GM19324 (cell line): Measurements from ENCODE around the gene LRRC36.

Source experiments
- ATAC-seq: cut with Tn5 transposase; IDR thresholded peaks from one replicate; pipeline ENCODE4 v1.9.1; 2021; ENCODE audit warnings: mild to moderate bottlenecking, moderate library complexity; ENCODE audit not compliant: unreplicated experiment, low FRiP score

Gene LRRC36

DNA sequence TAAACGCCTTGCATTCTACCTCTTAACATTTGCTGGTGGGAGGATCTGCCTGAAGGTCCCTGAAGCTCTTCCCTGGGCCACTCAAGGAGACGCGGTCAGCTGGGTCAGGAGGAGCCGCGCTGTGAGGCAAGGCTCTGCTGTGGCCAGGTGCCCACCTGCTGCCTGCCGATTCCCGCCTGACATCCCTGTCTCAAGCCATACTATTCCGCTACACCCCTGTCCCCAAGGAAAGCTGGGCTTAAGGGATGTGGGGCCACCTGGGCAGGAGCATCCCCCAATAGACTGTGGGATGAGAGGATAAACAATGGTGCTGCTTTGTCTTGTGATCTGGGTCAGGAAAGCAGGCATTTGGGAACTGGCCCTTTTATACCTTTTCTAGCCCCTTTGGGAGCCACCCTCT, 61.6 kb downstream of the LRRC36 start:
- ATAC-seq, result no peak

DNA sequence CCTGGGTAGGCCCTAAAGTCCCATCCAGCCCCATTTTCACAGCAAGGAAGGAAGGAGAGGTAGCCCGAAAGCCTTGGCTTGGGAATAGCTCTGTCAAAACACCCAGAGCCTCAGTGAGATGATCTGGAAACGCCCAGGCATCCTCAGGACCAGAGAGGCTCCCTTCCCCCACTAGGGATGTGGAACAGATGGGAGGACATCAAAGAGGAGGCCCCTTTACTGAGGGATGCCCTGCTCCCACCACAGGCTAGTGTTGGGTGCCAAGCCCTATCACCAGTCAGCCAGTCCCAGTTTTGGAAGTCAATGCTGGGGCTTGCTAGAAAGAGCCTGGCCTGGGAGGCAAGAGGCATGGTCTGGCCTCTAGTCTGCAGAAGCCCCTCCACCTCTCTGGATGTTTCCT, 62.0 kb downstream of the LRRC36 start:
- ATAC-seq, result no peak

DNA sequence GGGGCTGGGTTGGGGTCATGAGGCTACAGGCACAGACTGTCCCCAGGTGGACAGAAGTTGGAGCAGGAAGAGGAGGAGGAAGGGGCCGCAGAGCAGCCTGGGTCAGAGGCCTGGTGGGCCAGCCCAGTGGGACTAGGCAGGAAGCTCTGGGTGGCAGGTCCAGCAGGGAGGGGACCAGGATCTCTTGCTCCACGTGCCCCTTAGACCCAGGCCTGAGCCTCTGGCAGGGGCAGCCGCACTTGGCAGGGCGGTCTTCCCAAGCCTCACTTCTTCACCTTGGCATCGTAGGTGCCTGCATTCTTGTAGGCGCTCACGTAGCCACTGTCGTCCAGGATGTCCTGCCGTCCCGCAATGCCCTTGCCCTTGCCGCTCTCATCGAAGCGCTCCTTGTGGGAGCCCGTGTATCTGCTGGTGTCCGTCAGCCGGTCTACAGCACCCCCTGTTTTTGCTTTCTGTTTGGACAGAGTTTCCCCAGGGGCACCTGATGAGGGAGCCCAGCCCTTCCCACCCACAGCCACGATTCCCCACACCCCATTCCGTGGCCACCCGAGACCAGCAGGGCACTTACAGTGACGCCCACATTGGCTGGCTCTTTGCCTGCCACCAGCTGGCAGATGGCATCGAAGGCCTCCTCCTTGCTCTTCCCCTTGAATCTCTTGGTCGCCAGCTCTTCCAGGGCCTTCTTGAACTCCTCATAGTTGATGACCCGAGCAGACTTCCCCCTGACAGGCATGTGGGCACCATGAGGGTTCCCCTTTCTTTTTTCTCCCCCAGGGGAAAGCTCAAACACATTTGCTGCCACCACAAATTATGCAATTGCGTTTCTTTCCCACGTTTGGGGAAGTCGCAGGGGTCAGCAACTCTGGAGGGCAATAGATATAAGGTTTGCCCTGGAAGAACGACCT, 63.5 kb downstream of the LRRC36 start:
- no peak for ATAC-seq

DNA sequence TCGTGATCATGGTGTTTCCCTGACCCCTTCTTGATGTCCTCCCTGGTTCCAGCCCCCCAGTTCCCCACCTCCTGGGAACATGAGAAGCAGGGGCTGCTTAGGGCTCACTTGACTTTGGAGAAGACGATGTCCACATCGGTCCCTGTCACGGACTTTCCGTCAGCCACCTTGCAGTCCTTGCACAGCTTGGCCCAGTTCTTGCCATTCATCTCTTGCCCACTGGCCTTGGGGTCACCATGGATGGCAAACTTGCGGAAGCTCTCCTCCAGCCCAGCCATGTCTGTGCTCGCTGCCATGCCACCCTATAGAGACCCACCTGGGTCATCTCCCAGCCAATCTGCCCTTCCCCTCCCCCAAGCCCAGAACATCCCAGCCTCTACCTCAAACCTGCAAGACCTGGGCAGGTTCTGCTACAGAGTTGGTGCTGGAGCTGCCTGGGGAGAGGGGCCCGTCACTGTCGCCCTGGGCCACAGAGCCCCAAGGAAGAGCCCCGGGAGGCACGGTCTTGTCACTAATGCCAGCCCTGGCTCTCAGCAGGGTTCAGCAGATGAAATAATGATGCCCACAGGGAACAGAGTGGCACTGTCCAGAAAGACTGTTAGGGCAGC, 64.3 kb downstream of the LRRC36 start:
- ATAC-seq, result no peak

DNA sequence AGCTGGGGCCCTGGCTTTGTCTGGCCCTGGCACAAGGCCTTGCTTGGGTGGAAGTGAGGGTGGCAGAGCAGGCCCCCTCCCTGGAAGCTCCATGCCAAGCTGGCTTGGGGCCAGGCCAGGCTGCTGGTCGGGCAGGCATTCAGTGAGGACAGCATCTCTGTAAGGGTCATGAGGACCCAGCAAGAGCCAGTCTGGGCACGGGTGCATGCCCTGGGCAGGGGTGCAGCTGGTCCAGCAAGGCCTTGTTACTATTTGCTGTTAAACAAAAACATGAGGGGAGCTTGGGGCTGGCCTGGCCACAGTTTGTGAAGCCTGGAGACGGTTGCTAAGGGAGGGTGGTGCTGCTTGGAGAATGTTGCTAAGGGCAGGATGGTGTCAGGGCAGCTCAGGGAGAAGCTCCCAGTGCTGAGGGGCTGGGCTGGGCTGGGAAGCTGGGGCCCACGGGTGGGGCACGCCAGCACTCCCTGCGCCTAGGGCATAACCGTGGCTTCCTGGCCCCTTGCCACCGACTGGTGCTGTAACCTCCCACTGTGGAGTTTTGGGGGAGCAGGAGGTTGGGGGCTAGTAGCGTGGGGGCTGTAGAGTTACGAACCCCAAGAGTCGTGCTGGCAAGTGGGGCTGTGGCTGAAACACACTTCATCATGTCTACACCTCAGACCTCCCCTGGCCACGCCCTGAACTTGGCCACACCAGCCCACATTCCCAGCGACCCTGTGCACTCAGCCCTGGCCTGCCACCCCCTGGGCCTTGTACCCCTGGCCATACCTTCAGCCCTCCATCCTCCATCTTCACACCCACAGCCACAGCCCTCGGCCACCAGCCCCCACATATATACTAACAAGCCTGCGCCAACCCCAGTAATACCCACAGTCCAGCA, 65.0 kb downstream of the LRRC36 start:
- no peak for ATAC-seq

DNA sequence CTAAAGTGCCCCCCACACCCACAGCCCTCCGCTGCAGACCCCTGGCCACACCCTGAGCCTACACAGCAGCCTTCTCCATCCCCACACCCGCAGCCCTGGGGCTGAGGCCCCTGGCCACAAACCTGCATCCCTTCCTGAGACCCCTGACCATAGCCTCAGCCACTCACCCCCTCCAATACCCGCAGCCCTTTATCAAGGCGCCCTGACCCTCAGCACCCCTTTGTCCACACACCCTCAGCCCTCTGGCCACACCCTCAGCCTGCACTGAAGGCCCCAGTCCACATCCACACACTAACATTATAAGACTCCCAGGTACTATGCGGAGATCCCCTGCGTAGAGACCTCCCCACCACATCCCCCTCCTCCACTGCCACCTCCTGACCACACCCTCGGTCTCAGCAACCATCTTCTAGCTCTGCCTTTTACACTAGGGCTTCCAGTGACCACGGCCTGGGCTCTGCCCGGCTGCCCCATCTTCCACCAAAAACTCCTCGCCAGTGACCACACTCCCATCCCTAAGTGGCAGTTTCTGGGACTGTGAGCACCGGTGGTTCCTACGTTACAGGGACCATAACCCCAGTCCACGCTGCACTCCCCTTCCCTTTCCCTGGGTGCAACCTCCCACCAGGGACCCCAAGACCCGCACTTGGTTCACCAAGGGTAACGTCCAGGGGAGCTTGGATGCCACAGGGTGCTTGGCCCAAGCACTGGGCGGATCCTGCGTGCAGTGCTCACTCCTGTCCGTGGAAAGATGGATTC, 65.9 kb downstream of the LRRC36 start:
- ATAC-seq, result no peak

DNA sequence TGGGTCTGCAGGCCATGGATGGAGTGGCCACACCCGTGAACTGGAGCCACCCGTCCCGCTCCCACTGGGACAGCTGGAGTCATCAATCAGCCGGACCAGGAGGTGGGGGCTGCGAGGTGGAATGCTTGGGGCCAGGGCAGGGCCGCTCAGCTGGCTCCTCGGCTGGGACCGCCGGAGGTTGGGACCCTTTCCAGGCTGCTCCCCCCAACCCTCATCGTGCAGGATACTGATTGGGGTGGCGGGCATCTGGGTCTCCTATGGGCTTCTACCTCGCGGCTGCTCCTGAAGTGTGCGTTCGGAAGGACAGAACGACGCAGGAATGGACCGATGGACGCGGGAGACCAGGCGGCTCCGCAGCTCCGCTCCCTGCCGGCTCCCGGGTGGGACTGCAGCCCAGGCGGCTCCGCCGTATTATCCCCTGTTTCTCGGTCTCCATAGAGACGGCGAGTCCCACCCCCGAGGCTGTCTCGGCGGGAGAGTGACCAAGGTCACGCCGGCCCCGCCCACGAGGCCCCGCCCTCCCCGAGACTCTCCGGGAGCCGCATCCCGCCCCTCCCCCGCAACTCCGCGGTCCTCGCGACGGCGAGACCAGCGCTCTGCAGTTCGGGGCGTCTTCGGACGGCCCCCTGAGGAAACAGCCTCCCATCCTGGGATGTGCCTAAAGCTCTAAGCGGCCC, 66.6 kb downstream of the LRRC36 start, which contains the start of gene TPPP3:
TPPP3 (minus strand) TSS at position 388 of the 677 bp plus-strand sequence. CDS start 2,387 bp downstream, outside the sequence.
- no peak for ATAC-seq

DNA sequence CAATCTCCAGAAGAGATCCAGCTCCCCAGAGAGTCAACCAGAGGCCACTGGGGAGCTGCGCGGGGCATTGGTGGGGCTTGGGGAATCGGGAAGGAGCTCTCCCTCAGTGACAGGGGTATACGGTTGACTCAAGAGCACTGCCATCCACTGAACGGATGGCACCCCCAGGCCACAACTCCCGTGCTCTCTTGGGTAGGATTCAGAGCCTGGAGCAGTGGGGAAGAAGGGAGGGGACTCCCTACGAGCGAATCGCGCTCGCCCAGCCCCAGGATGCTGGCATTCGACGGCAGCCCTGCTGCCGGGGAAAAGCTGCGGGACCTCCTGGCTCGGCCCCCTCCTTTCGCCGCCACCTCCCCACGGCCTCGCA, 67.2 kb downstream of the LRRC36 start:
- no peak for ATAC-seq

DNA sequence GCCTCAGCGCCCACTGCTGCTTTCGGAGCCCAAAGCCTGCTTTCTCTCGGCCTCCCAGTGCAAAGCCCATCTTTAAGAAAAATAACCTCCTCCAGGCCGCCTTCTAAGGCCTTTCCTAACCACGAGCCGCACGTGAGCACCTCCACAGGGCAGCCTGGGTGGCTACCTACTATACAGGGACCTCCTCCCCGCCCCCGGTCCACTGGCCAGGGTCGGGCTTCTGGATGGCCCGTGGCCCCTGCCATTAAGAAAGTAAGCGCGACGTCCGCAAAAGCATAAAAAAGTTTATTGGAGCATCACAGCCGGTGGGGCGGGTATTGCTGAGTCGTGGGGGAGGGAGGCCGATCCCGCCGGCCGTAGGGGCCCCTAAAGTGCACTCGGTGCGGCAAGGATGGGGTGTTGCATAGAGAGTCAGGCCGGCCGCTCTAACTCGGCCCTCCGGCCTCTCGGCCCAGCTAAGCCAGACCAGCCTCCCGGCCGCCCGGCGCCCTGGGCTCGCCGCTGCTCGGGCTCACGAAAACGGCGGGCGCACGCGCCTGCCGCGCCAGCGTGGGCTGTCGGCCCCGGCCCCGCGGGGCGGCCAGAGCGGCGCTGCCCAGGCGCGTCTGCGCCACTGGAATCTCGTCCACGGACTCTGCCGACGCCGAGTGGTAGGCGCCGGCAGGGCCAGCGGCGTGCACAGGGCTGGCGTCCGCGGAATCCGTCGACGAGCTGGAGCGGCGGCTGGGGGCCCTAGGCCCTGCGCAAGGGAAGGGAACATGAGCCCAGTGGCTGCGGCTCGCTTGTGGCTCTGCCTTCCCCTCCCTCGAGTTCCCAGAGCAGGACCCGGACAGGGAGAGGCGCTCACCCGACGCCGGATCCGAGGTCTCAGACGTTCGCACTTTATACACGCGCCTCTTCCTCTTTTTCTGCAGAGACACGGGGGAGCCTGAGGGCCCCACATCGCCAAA, 67.8 kb downstream of the LRRC36 start:
- no peak for ATAC-seq

DNA sequence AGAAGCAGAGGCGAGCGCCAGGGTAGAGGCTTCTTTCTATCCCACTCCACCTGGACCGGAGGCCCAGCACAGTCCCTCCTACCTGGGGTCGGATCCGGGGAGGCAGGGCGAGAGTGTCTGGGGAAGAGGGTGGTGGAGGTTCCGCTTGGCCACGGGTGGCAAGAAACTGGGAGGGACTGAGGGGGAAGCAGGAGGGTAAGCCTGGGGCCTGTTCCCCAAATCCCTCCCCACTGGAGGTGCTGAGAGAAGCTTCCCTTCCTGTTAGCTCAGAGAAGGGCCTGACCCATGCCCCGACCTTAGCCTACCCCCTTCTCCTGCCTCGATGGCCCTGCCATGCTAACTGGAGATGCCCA, 68.5 kb downstream of the LRRC36 start:
- ATAC-seq, result no peak

DNA sequence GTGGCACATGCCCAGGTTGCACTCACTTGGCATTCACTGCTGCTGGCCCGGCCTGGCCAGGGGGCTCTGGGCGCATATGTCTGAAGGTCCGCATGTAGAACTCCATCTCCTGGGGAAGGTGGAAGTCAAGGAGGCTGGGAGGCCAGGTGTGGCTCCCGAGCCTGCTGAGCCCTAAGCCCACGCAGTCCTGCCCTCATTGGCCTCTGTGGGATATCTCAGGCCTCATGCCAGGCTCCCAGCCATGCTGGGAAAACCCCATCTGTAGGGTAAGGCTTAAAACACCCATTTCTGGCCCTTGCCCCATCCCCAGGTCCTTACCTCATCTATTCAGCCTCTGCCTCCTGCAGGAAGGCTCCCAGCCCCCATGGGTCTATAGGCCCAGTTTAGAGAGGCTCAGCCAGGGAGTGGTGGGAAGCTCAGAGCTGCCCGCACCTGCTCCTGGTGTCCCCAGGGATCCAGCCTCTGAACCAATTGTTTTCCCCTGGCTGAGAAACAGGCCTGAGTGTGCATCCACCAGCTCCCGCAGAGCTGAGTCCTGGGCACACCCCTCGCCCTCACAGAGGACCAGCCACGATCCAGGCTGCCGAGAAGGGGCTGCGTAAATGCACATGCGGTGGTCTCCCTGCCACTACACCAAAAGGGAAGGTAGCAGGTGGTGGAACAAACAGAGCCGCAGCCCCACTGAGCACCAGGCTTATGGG, 69.0 kb downstream of the LRRC36 start:
- ATAC-seq, result no peak

DNA sequence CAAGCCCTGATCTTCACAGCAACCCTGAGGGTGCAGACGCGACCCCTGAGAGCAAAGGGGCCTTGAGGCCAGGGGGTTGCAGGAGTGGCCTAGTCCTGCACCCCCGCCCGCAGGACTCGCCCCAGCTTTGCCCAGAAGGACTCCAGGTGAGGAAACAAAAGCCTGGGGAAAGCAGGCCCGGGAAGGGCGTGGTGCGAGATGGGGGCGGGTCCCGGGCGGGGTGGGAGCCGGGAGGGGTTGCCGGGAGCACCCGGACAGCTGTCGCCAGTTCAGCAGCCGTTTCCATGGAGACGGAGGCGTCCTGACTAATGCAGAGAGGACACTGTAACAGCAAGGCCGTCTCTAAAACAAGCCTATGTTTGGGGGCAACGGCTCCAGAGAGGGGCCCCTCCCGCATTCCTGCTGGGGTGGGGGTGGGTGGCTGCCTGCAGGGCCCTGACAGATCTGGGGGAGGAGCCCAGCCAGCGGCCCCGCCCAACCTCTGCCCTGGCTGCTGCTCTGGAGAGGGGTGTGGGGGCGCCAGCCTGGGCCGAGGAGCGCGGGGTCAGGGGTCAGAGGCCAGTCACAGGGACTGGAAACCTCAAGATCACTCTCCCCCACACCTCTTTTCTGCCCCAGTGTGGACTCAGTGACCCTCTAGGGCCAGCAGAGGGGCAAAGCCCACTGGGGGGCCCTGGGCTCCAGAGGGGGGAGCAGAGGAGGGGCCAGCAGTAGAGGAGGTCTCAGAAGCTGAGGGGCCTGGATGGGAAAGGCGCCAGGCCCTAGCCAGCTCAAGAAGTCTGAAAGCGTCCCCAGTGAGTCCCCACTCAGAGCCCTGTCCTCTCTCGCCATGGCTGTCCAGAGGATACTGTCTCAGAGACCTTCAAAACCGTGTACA, 69.8 kb downstream of the LRRC36 start:
- no peak for ATAC-seq

DNA sequence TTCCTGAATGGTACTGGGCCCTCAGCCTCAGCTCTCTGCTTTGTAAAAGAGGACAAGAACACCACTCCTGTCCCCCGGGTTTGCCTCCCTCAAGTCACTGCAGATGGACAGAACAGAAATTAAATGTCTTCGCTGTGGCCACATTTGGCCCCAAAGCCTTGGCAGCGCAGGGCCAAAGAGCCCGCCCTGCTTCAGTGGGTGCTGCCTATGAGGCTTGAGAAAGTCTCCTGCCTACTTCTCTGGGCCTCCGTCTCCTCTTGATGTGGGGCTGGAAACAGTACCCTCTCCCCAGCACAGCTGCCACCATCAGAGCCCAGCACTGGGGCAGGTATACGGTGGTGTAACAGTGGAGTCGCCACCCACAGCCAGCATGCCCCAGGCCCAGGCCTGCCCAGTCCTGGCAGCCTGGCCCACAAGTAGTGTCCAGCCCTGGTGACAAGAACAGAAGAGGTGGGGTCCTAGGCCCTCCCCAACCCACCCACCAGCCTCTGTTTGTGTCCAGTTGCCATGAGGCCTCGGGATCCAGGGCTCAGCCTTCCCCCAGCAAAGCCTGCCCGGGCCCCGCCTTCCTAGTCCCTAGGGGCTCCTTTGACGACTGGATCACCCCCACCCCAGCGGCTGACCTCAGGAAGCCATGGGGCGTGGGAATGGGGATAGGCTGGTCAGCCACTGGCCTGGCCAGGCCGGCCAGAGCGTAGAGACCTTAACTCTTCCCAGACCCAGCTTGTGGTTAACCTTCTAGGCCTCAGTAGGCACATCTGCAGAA, 70.6 kb downstream of the LRRC36 start:
- ATAC-seq, result no peak

DNA sequence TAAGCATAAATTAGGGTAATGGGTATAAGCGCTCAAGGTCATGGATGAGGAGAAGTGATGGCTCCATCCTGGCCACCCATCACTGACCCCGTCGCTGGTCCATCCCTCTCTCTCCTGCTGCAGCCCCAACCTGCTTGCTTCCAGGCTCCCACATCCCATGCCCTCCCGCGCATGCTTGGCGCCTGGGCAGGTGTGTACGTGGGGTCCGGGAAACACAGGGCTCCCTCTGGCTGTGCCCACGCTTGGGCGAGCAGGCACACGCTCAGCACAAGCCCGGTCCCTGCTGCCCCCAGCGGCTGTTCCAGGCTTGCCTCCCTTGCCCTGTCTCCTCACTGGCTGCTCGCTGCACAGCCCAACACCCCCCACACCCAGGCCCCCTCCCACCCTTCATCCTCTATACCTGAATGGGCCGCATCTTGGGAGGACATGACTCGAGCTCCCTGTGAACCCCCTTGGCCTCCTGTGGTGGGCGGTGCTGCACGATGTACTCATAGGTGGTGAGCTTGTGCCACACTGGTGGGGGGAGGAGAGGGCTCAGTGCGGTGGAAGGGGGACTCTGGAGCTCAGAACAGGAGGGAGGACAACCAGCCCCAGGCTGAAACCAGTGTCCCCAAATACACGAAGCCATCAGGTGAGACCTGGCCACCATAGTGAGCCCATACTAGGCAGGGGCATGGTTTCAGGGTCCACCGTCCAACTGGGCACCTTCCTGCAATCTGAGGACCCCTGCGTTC, 71.4 kb downstream of the LRRC36 start:
- ATAC-seq, result no peak

DNA sequence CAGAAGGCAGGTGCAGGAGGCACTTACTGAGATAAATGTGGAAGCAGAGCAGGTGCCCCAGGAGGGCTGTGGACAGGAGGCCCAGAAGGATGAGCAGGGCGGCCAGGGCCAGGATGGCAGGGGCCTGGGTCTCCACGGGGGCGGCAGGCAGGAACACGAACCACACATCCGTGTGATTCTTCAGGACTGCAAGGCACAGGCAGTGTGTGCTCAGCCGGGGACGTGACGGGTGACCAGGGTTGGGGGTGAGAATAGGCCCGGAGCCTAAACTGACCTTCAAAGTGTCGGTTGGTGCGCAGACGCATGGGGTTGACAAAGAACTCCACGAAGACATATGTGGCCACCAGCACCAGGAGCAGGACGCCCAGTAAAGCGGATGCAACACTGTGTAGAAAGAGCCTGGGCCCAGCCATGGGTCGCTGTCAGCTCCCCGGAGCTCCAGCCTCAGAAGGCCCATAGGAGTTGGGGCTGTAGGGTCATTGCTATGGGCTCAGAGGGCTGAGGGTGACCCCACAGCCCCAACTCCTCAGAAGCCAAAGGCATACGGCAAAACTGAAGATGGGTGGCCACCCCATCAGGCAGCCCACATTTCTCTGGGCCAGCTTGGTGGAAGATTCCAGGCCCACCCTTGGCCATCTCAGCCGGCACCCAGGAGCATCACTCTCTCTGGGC, 72.1 kb downstream of the LRRC36 start:
- no peak for ATAC-seq
